Inflammatory macrophage treated with lipopolysaccharide for 1 hour (primary cell): ENCODE data around the gene SEC24B.
"Not testable (repeated sequence)": the region's sequence is repeated elsewhere in the genome, so short reads cannot be mapped to it uniquely, and the experiment has no call there.

Experiments used
- DNase-seq, 2 donors: peaks; one replicate each; pipeline ENCODE4 v3.0.0-alpha.2; 2020 to 2022

Gene SEC24B

GRCh38 chr4:109434007-109434971 lies 674 bp downstream of the SEC24B start:
- DNase-seq = peak in 1 of 2 donors; percentile 22

- no peak for DNase-seq
Observed at GRCh38 chr4:109435635-109436034, 2.0 kb downstream of the SEC24B start.

- no peak for DNase-seq
Observed at GRCh38 chr4:109436504-109436903, 2.9 kb downstream of the SEC24B start.

- no peak for DNase-seq
Observed at GRCh38 chr4:109440948-109441347, 7.3 kb downstream of the SEC24B start.

GRCh38 chr4:109441862-109442458 lies 8.3 kb downstream of the SEC24B start:
- DNase-seq = no peak

- peak; percentile 21 to 32 for DNase-seq
Observed at GRCh38 chr4:109444182-109444844, 10.7 kb downstream of the SEC24B start.

GRCh38 chr4:109447278-109447677 lies 13.7 kb downstream of the SEC24B start:
- no peak for DNase-seq

- no peak for DNase-seq
Observed at GRCh38 chr4:109451544-109452273, 18.1 kb downstream of the SEC24B start.

- not testable (repeated sequence) for DNase-seq
Observed at GRCh38 chr4:109453110-109453509, 19.5 kb downstream of the SEC24B start.

GRCh38 chr4:109462297-109462696 lies 28.7 kb downstream of the SEC24B start:
- no peak for DNase-seq

- no peak for DNase-seq
Observed at GRCh38 chr4:109462802-109463201, 29.2 kb downstream of the SEC24B start.

- no peak for DNase-seq
Observed at GRCh38 chr4:109465069-109465468, 31.5 kb downstream of the SEC24B start.

GRCh38 chr4:109469915-109470314 lies 36.3 kb downstream of the SEC24B start:
- DNase-seq = no peak

GRCh38 chr4:109472343-109472761 lies 38.7 kb downstream of the SEC24B start:
- DNase-seq = no peak

GRCh38 chr4:109473824-109474223 lies 40.2 kb downstream of the SEC24B start:
- no peak for DNase-seq

- DNase-seq = no peak
Observed at GRCh38 chr4:109486007-109486406, 52.4 kb downstream of the SEC24B start.

GRCh38 chr4:109494563-109494962 lies 60.9 kb downstream of the SEC24B start:
- no peak for DNase-seq

- no peak for DNase-seq
Observed at GRCh38 chr4:109495514-109495913, 61.9 kb downstream of the SEC24B start.

- DNase-seq = no peak
Observed at GRCh38 chr4:109496875-109497274, 63.3 kb downstream of the SEC24B start.

GRCh38 chr4:109497511-109497910 lies 63.9 kb downstream of the SEC24B start:
- DNase-seq = no peak

GRCh38 chr4:109499513-109499912 lies 65.9 kb downstream of the SEC24B start:
- DNase-seq = no peak

GRCh38 chr4:109506890-109507289 lies 73.3 kb downstream of the SEC24B start:
- no peak for DNase-seq

GRCh38 chr4:109510687-109511086 lies 77.1 kb downstream of the SEC24B start:
- DNase-seq = no peak
